ENCODE results near the gene WDR93.

DNA sequence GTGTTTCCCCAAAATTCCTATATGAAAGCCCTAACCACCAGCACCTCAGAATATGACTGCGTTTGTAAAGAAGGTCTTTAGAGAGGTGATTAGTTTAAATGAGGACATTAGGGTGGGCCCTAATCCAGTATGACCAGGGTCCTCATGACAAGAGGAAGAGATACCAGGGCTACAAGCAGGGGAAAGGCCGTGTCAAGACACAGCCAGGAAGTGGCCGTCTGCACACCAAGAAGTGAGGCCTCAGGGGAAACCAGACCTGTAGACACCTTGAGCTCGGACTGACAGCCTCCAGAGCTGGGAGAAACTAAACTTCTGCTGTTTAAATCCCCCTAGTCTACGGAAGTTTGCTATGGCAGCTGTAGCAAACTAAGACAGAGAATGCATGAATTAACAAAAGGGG is 49.6 kb upstream of the WDR93 start:
- TF ChIP-seq CTCF (tag by site-specific recombination; IDR thresholded peaks at IDR 0.05), result no peak
- no peak for TF ChIP-seq ZNF140 (tag by site-specific recombination; IDR thresholded peaks at IDR 0.05)
- TF ChIP-seq ZNF549 (tag by site-specific recombination; IDR thresholded peaks at IDR 0.05), result no peak
- TF ChIP-seq, protein P1, sequence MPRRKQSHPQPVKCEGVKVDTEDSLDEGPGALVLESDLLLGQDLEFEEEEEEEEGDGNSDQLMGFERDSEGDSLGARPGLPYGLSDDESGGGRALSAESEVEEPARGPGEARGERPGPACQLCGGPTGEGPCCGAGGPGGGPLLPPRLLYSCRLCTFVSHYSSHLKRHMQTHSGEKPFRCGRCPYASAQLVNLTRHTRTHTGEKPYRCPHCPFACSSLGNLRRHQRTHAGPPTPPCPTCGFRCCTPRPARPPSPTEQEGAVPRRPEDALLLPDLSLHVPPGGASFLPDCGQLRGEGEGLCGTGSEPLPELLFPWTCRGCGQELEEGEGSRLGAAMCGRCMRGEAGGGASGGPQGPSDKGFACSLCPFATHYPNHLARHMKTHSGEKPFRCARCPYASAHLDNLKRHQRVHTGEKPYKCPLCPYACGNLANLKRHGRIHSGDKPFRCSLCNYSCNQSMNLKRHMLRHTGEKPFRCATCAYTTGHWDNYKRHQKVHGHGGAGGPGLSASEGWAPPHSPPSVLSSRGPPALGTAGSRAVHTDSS (tag by site-specific recombination; IDR thresholded peaks at IDR 0.05), result no peak
- no peak for TF ChIP-seq ZNF639 (tag by site-specific recombination; IDR thresholded peaks at IDR 0.05)
- TF ChIP-seq ZNF324 (tag by site-specific recombination; IDR thresholded peaks at IDR 0.05), result no peak
- TF ChIP-seq ZNF768 (tag by site-specific recombination; IDR thresholded peaks at IDR 0.05), result no peak
